Liver (tissue), 3 donors: ENCODE data around the gene HCN2.

Experiments
- CTCF ChIP-seq: fragments of 150-350 bp; IDR thresholded peaks from 2 replicates; pipeline ENCODE4 v1.5.1; 2017; ENCODE audit warnings: improper control_type of control experiment, low read depth, low read length; ENCODE audit not compliant: missing input control
- EGR1 ChIP-seq, 2 donors: IDR thresholded peaks; 2 replicates each; pipeline ENCODE4 v1.6.1; 2016 to 2018; ENCODE audit warnings: antibody characterized with exemption in 2 of 2, low read depth in 2 of 2
- MAX ChIP-seq: IDR thresholded peaks from 2 replicates; pipeline ENCODE4 v1.6.1; 2016; ENCODE audit warnings: antibody characterized with exemption
- REST ChIP-seq: IDR thresholded peaks from 2 replicates; pipeline ENCODE4 v1.6.1; 2016; ENCODE audit warnings: antibody characterized with exemption, mild to moderate bottlenecking
- RXRA ChIP-seq, 2 donors: IDR thresholded peaks; 2 replicates each; pipeline ENCODE4 v1.6.1; 2017 to 2018; ENCODE audit warnings: antibody characterized with exemption in 2 of 2, mild to moderate bottlenecking in 1 of 2
- TAF1 ChIP-seq: conservative IDR thresholded peaks from 2 replicates; pipeline ENCODE4 v1.6.1; 2016; ENCODE audit warnings: antibody characterized with exemption, mild to moderate bottlenecking
- YY1 ChIP-seq: IDR thresholded peaks from 2 replicates; pipeline ENCODE4 v1.6.1; 2016; ENCODE audit warnings: antibody characterized with exemption, mild to moderate bottlenecking
- donor health status: healthy.
- donor health status: healthy.

- no peak for TF ChIP-seq REST
- TF ChIP-seq CTCF: no peak
- TF ChIP-seq MAX: no peak
- TF ChIP-seq YY1: no peak
- no peak for TF ChIP-seq TAF1
- TF ChIP-seq RXRA (IDR thresholded peaks at IDR 0.05): no peak
- no peak for TF ChIP-seq EGR1 (IDR thresholded peaks at IDR 0.05; ENCODE audit: low read depth in 2 of 2)
Measured at GRCh38 chr19:638906-639252, 49.2 kb downstream of the HCN2 start.
